H9 (cell line): ENCODE data around the gene SH3BP5L. TPM values are rescaled to one million over a fixed set of nuclear protein-coding genes. Genes with fewer than 3 reads are reported as not detected.

Experiments
- DNase-seq: peaks from one replicate; pipeline ENCODE4 v3.0.0-alpha.2; 2017
- H2AFZ ChIP-seq: one replicate; pipeline ENCODE4 v1.6.1; 2013; ENCODE audit warnings: mild to moderate bottlenecking, low read length, control low read depth, moderate library complexity
- H2AK5ac ChIP-seq: 2 replicates; pipeline ENCODE4 v1.6.1; 2013; ENCODE audit warnings: low read length, control low read depth, mixed read lengths; ENCODE audit not compliant: insufficient read length
- H2BK120ac ChIP-seq: one replicate; pipeline ENCODE4 v1.6.1; 2013; ENCODE audit warnings: low read depth, mild to moderate bottlenecking, low read length, control low read depth, inconsistent platforms; ENCODE audit not compliant: poor library complexity, severe bottlenecking
- H2BK12ac ChIP-seq: 2 replicates; pipeline ENCODE4 v1.6.1; 2013; ENCODE audit warnings: low read length, control low read depth, mixed read lengths, low read depth; ENCODE audit not compliant: insufficient read length
- H2BK15ac ChIP-seq: 2 replicates; pipeline ENCODE4 v1.6.1; 2013; ENCODE audit warnings: low read depth, low read length, control low read depth
- H2BK20ac ChIP-seq: one replicate; pipeline ENCODE4 v1.6.1; 2013; ENCODE audit warnings: low read depth, mild to moderate bottlenecking, low read length, control low read depth, inconsistent platforms; ENCODE audit not compliant: poor library complexity, severe bottlenecking
- H2BK5ac ChIP-seq: 2 replicates; pipeline ENCODE4 v1.6.1; 2013; ENCODE audit warnings: low read length, control low read depth, mixed read lengths; ENCODE audit not compliant: insufficient read length
- H3K14ac ChIP-seq: 2 replicates; pipeline ENCODE4 v1.6.1; 2013; ENCODE audit warnings: low read length, control low read depth; ENCODE audit not compliant: insufficient read depth
- H3K18ac ChIP-seq: 2 replicates; pipeline ENCODE4 v1.6.1; 2013; ENCODE audit warnings: low read depth, mild to moderate bottlenecking, mixed read lengths, low read length, control low read depth; ENCODE audit not compliant: insufficient read length
- H3K23ac ChIP-seq: 2 replicates; pipeline ENCODE4 v1.6.1; 2013; ENCODE audit warnings: low read length, control low read depth, mixed read lengths, low read depth; ENCODE audit not compliant: insufficient read length
- H3K23me2 ChIP-seq: 2 replicates; pipeline ENCODE4 v1.6.1; 2013; ENCODE audit warnings: low read depth, mild to moderate bottlenecking, mixed read lengths, low read length, control low read depth; ENCODE audit not compliant: insufficient read length, poor library complexity, severe bottlenecking
- H3K27ac ChIP-seq: 2 replicates; pipeline ENCODE4 v1.5.1; 2013; ENCODE audit warnings: low read length, control low read depth, mixed read lengths, low read depth; ENCODE audit not compliant: insufficient read length
- H3K27me3 ChIP-seq: 2 replicates; pipeline ENCODE4 v1.6.1; 2013; ENCODE audit warnings: low read length, control low read depth, inconsistent platforms; ENCODE audit not compliant: insufficient read depth
- H3K4ac ChIP-seq: 2 replicates; pipeline ENCODE4 v1.6.1; 2013; ENCODE audit warnings: low read depth, mild to moderate bottlenecking, control low read depth, inconsistent platforms, low read length, moderate library complexity
- H3K4me1 ChIP-seq: 2 replicates; pipeline ENCODE4 v1.6.1; 2013; ENCODE audit warnings: low read length, control low read depth, inconsistent platforms; ENCODE audit not compliant: insufficient read depth
- H3K4me2 ChIP-seq: 2 replicates; pipeline ENCODE4 v1.6.1; 2013; ENCODE audit warnings: low read length, control low read depth, mixed read lengths; ENCODE audit not compliant: insufficient read length, insufficient read depth
- H3K56ac ChIP-seq: 2 replicates; pipeline ENCODE4 v1.6.1; 2013; ENCODE audit warnings: low read depth, mild to moderate bottlenecking, mixed read lengths, low read length, control low read depth; ENCODE audit not compliant: insufficient read length
- H3K79me1 ChIP-seq: 2 replicates; pipeline ENCODE4 v1.6.1; 2013; ENCODE audit warnings: low read depth, mild to moderate bottlenecking, moderate library complexity, low read length, control low read depth, inconsistent platforms; ENCODE audit not compliant: insufficient read depth, poor library complexity, severe bottlenecking
- H3K79me2 ChIP-seq: 2 replicates; pipeline ENCODE4 v1.6.1; 2013; ENCODE audit warnings: low read length, control low read depth, inconsistent platforms; ENCODE audit not compliant: insufficient read depth
- H3K9ac ChIP-seq: 2 replicates; pipeline ENCODE4 v1.6.1; 2013; ENCODE audit warnings: low read length, control low read depth, mixed read lengths; ENCODE audit not compliant: insufficient read length; ENCODE audit errors: extremely low read depth
- H3K9me3 ChIP-seq: one replicate; pipeline ENCODE4 v1.6.1; 2013; ENCODE audit warnings: low read depth, low read length, inconsistent platforms; ENCODE audit not compliant: control insufficient read depth
- H3T11ph ChIP-seq: one replicate; pipeline ENCODE4 v1.6.1; 2013; ENCODE audit warnings: mild to moderate bottlenecking, low read length, control low read depth, inconsistent platforms
- H4K20me1 ChIP-seq: one replicate; pipeline ENCODE4 v1.6.1; 2013; ENCODE audit not compliant: control insufficient read depth, insufficient read length, insufficient read depth
- H4K5ac ChIP-seq: 2 replicates; pipeline ENCODE4 v1.6.1; 2013; ENCODE audit warnings: low read depth, mild to moderate bottlenecking, mixed read lengths, low read length, control low read depth; ENCODE audit not compliant: insufficient read length
- H4K8ac ChIP-seq: replicated peaks from 2 replicates; pipeline ENCODE4 v1.6.1; 2013; ENCODE audit warnings: low read length, control low read depth, mixed read lengths, low read depth; ENCODE audit not compliant: insufficient read length
- H4K91ac ChIP-seq: 2 replicates; pipeline ENCODE4 v1.6.1; 2013; ENCODE audit warnings: low read depth, mild to moderate bottlenecking, moderate library complexity, mixed read lengths, low read length, control low read depth; ENCODE audit not compliant: insufficient read length
- H3K27ac Mint-ChIP-seq, 3 experiments: 2 replicates in 2 of 3; 3 replicates in 1 of 3; pipeline ENCODE4 v1.8.0; 2020 to 2021; ENCODE audit warnings: mixed read lengths in 3 of 3, mild to moderate bottlenecking in 1 of 3, moderate library complexity in 1 of 3
- H3K27me3 Mint-ChIP-seq: 2 replicates; pipeline ENCODE4 v1.8.0; 2021; ENCODE audit warnings: low read depth, mild to moderate bottlenecking, moderate library complexity, mixed read lengths
- H3K36me3 Mint-ChIP-seq, 3 experiments: 2 replicates in 2 of 3; 3 replicates in 1 of 3; pipeline ENCODE4 v1.8.0; 2020 to 2021; ENCODE audit warnings: low read depth in 3 of 3, mixed read lengths in 3 of 3; ENCODE audit not compliant: insufficient read depth in 1 of 3
- H3K4me1 Mint-ChIP-seq, 2 experiments: 2 replicates each; pipeline ENCODE4 v1.8.0; 2020; ENCODE audit warnings: mixed read lengths in 2 of 2
- H3K4me3 Mint-ChIP-seq, 2 experiments: 2 replicates in 1 of 2; 3 replicates in 1 of 2; pipeline ENCODE4 v1.8.0; 2020 to 2021; ENCODE audit warnings: mild to moderate bottlenecking in 2 of 2, mixed read lengths in 2 of 2, moderate library complexity in 1 of 2
- H3K9me3 Mint-ChIP-seq, 2 experiments: 2 replicates in 1 of 2; 3 replicates in 1 of 2; pipeline ENCODE4 v1.8.0; 2020; ENCODE audit warnings: mild to moderate bottlenecking in 2 of 2, mixed read lengths in 2 of 2, moderate library complexity in 1 of 2
- WGBS: extraction: QIAGEN DNeasy Blood & Tissue Kit; methylation state at CpG from one replicate; pipeline ENCODE4 v1.1.7; 2013; ENCODE audit warnings: missing lambda C conversion rate, low lambda C conversion rate, mixed read lengths; ENCODE audit not compliant: insufficient read length; ENCODE audit errors: extremely low coverage; 5-methylcytosine and 5-hydroxymethylcytosine counted together
- total RNA-seq: library from RNA; stranded (reverse); gene quantifications from 2 replicates; pipeline ENCODE4 v1.2.1, GENCODE V29; 2021
- TF ChIP-seq, protein P1 (sequence below): fragments of 200-600 bp; sonication (generic); conservative IDR thresholded peaks from 3 replicates; pipeline ENCODE4 v1.8.0; 2021; ENCODE audit warnings: antibody characterized with exemption, mild to moderate bottlenecking

Gene SH3BP5L
- total RNA-seq, 1 experiment from 2014 or later = 27.6 TPM

DNA sequence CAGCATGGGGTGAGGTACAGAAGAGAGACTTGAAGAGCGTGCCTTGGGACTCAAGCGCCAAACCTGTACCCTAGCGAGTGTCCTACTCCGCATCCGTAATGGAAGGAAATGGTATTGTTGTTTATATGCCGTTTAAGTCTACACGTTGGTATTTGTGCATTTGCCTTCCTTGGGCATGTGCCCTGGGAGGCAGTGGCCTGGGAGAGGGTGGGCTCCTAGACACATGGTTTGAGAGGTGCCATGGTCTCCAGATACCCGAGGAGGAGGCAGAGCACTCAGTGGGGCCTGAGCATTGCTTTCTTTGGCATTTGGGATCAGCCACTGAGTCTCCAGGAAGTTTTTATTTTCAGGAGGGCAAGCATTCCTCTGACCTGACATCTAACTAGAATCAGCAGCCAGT lies 18.8 kb upstream of the SH3BP5L start:
- no peak overlapping the region for H4K91ac ChIP-seq
- no peak overlapping the region for H3K56ac ChIP-seq
- H4K8ac ChIP-seq = no peak overlapping the region
- TF ChIP-seq, protein P1, sequence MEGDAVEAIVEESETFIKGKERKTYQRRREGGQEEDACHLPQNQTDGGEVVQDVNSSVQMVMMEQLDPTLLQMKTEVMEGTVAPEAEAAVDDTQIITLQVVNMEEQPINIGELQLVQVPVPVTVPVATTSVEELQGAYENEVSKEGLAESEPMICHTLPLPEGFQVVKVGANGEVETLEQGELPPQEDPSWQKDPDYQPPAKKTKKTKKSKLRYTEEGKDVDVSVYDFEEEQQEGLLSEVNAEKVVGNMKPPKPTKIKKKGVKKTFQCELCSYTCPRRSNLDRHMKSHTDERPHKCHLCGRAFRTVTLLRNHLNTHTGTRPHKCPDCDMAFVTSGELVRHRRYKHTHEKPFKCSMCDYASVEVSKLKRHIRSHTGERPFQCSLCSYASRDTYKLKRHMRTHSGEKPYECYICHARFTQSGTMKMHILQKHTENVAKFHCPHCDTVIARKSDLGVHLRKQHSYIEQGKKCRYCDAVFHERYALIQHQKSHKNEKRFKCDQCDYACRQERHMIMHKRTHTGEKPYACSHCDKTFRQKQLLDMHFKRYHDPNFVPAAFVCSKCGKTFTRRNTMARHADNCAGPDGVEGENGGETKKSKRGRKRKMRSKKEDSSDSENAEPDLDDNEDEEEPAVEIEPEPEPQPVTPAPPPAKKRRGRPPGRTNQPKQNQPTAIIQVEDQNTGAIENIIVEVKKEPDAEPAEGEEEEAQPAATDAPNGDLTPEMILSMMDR = no peak
- H3K18ac ChIP-seq = no peak overlapping the region
- Mint-ChIP-seq H3K9me3 (no peaks in the 10 kb centered on the region), H3K27ac (no peak overlapping the region), H3K4me3 (no peak overlapping the region), H3K36me3 (peaks cover 17 to 43% (median 30%) of the 10 kb centered on the region in 3 experiments; a peak in 6 of 7 replicates), H3K4me1 (peaks cover under 1 to 8% of the 10 kb centered on the region in 2 experiments; a peak in 2 of 4 replicates), H3K27me3 (no peaks in the 10 kb centered on the region)
- H4K20me1 ChIP-seq = no peaks in the 10 kb centered on the region
- no peaks in the 10 kb centered on the region for H3K27me3 ChIP-seq
- H3K79me1 ChIP-seq = no peaks in the 10 kb centered on the region
- no peak overlapping the region for H2BK12ac ChIP-seq
- DNase-seq = no peak
- no peak overlapping the region for H4K5ac ChIP-seq
- no peaks in the 10 kb centered on the region for H3K4me1 ChIP-seq
- no peak overlapping the region for H3K4me2 ChIP-seq
- peaks cover 3% of the 10 kb centered on the region for H3K79me2 ChIP-seq
- no peak overlapping the region for H3K27ac ChIP-seq
- H3K4ac ChIP-seq = no peak overlapping the region
- no peak overlapping the region for H2BK5ac ChIP-seq
- no peak overlapping the region for H3K14ac ChIP-seq
- no peak overlapping the region for H3K9ac ChIP-seq
- no peaks in the 10 kb centered on the region for H3K23me2 ChIP-seq
- no peak overlapping the region for H3T11ph ChIP-seq
- no peak overlapping the region for H2BK15ac ChIP-seq
- H2BK120ac ChIP-seq = no peak overlapping the region
- no CpG with 5 or more reads among the region's 8 CpGs for WGBS
- H2AK5ac ChIP-seq = no peak overlapping the region
- H2BK20ac ChIP-seq = no peak overlapping the region
- no peaks in the 10 kb centered on the region for H3K9me3 ChIP-seq
- H2AFZ ChIP-seq = no peak overlapping the region
- no peak overlapping the region for H3K23ac ChIP-seq
